H1 (cell line): Measurements from ENCODE around the gene LCLAT1. TPM values are rescaled to one million over a fixed set of nuclear protein-coding genes. Genes with fewer than 3 reads are reported as not detected.

ENCODE experiments used
- CREB1 ChIP-seq: IDR thresholded peaks from 2 replicates; pipeline ENCODE4 v1.6.1; 2012; ENCODE audit warnings: inconsistent platforms
- TAF1 ChIP-seq: IDR thresholded peaks from 2 replicates; pipeline ENCODE4 v1.6.1; 2011; ENCODE audit warnings: mild to moderate bottlenecking, low read depth, low read length
- polyA plus RNA-seq, 7 experiments: library from polyadenylated mRNA; depleted of rRNA in 3 of 7; stranded (reverse) in 5 of 7; unstranded in 2 of 7; fragments of >200 nt in 5 of 7; fragments of 200-250 nt in 2 of 7; gene quantifications; 1 replicate in 5 of 7; 2 replicates in 1 of 7; 4 replicates in 1 of 7; pipeline versions ENCODE4 v1.2.1 to v1.2.3, GENCODE V29; 2011 to 2013; ENCODE audit warnings: missing spikeins in 2 of 7, mixed read lengths in 2 of 7
- total RNA-seq: library from RNA; stranded (reverse); fragmentation: NEBNext Ultra II Directional; extraction: Animal tissue kit (Norgen Biotek cat#: 25700); gene quantifications from 2 replicates; pipeline ENCODE4 v1.2.1, GENCODE V29; 2021

The LCLAT1 gene
- total and polyA plus RNA-seq, 2 of the 8 experiments (the other 6 are each of a cell fraction or from before 2014, with no cell fraction given): 7.6 to 22.0 TPM

- TF ChIP-seq CREB1 (no peak), TAF1 (no peak)
Observed at GRCh38 chr2:30631051-30631671, 184.1 kb downstream of the LCLAT1 start (continued).
